NT2/D1 (cell line): ENCODE data around the gene LIMCH1.

Experiments used
- SUZ12 ChIP-seq: IDR thresholded peaks from 2 replicates; pipeline ENCODE4 v1.6.1; 2011; ENCODE audit not compliant: insufficient read length, insufficient read depth; ENCODE audit errors: extremely low read depth
- YY1 ChIP-seq: IDR thresholded peaks from 2 replicates; pipeline ENCODE4 v1.6.1; 2011; ENCODE audit not compliant: insufficient read length, insufficient read depth
- ZNF274 ChIP-seq: IDR thresholded peaks from 2 replicates; pipeline ENCODE4 v1.6.1; 2011; ENCODE audit warnings: mild to moderate bottlenecking, low read depth, low read length

GRCh38 chr4:41537292-41537890, 566 bp upstream of the LIMCH1 start:
- TF ChIP-seq YY1 (no peak), SUZ12 (no peak), ZNF274 (no peak)
